ENCODE results near the gene FYB1. TPM values are rescaled to one million over a fixed set of nuclear protein-coding genes. Genes with fewer than 3 reads are reported as not detected.
"Not testable (repeated sequence)": the region's sequence is repeated elsewhere in the genome, so short reads cannot be mapped to it uniquely, and the experiment has no call there.

The FYB1 gene
- total and polyA plus RNA-seq, 2 donors, result 52.9 to 71.8 TPM

DNA sequence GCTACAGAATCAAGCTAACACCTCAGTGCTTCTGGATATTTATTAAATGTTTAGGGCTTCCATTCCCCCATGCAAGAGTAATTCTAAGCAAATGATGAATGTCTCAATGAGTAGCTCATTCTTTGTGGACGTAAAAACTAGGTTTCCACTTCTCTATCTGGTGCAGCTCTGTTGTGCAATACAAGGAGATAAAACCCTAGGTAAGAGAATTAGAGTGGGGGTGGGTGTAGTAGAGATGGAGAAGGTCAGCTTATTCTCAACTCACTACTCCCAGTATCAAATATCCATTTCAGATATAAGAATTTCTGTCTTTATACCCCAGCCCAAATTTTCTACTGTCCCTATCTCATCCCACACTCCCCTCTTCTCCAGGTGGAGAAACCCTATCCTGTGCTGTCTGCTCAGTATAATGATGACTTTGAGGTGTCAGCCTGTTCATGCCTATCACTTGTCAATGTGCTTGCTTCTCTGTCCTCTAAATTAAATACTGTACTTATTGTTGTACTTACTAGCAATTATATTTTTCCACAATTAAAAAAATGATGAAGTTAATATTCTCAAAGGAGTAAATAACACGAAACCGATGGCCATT is 4.3 kb upstream of the FYB1 start:
- 92% methylated on average over 3 of the region's 3 CpGs for WGBS

DNA sequence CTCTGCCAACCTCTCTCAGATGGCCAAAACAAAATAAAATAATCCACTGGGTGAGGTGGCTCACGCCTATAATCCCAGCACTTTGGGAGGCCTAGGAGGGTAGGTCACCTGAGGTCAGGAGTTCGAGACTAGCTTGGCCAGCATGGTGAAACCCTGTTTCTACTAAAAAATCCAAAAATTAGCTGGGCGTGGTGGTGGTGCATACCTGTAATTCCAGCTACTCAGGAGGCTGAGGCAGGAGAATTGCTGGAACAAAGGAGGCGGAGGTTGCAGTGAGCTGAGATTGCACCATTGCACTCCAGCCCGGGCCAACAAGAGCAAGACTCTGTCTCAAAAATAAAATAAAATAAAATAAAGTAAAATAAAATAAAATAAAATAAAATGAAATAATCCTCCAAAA is 2.3 kb upstream of the FYB1 start:
- not testable (repeated sequence) for H3K27me3 ChIP-seq (ENCODE audit: control insufficient read depth in 2 of 2, insufficient read depth in 1 of 2, low read length in 1 of 2); H3K9me3 ChIP-seq (ENCODE audit: control insufficient read depth in 2 of 2, insufficient read depth in 1 of 2, low read length in 1 of 2); H3K4me3 ChIP-seq (ENCODE audit: low read length in 2 of 2); DNase-seq (ENCODE audit: low read depth in 6 of 9, low spot score in 9 of 9); H3K36me3 ChIP-seq (ENCODE audit: control insufficient read depth in 2 of 2, insufficient read depth in 2 of 2, low read length in 1 of 2); H3K27ac ChIP-seq (ENCODE audit: low read depth in 1 of 2, low read length in 1 of 2)
- H3K4me1 ChIP-seq (ENCODE audit: control insufficient read depth in 2 of 2, insufficient read depth in 2 of 2, low read length in 2 of 2), result peaks cover 12 to 39% of the 10 kb centered on the region in 2 donors
- WGBS, result 97% methylated on average over 5 of the region's 5 CpGs

More for the DNA sequence above, 4.3 kb upstream of the FYB1 start:
- no peaks in the 10 kb centered on the region for H3K9me3 ChIP-seq (ENCODE audit: control insufficient read depth in 2 of 2, insufficient read depth in 1 of 2, low read length in 1 of 2)
- DNase-seq (ENCODE audit: low read depth in 6 of 9, low spot score in 9 of 9), result no peak
- peaks cover 0 to 21% of the 10 kb centered on the region in 2 donors for H3K4me1 ChIP-seq (ENCODE audit: control insufficient read depth in 2 of 2, insufficient read depth in 2 of 2, low read length in 2 of 2)
- H3K27me3 ChIP-seq (ENCODE audit: control insufficient read depth in 2 of 2, insufficient read depth in 1 of 2, low read length in 1 of 2), result no peaks in the 10 kb centered on the region
- no peak overlapping the region for H3K4me3 ChIP-seq (ENCODE audit: low read length in 2 of 2)
- H3K36me3 ChIP-seq (ENCODE audit: control insufficient read depth in 2 of 2, insufficient read depth in 2 of 2, low read length in 1 of 2), result no peaks in the 10 kb centered on the region
- H3K27ac ChIP-seq (ENCODE audit: low read depth in 1 of 2, low read length in 1 of 2), result peak overlapping the region in 1 of 2 donors; percentile 18

DNA sequence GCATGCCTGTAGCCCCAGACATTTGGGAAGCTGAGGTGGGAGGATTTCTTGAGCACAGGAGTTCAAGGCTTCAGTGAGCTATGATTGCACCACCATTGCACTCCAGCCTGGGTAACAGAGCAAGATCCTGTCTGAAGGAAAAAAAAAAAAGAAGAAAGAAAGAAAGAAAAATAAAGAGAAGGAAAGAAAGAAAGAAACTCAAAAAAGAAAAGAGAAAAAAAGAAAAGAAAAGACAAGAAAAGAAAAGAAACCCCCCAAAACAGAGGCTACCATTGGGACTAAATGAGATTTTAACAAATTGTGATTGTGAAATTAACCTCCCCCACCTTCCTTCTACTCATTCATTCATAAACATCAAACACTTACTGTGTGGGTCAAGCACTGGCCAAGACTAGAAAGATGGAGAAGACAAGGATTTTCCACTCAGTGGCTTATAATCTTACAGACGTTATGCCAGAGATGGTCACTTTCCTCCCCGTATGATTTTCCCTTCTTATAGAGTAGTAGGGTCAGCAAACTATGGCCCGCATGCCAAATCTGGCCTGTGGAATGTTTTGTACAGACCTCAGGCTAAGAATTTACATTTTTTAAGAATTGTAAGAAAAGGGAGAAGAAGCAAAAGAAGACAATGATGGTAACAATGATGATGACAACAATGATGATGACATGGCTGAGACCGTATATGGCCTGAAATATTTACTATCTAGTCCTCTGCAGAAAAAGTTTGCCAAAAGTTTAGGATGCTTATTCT is 1.1 kb upstream of the FYB1 start:
- Histone ChIP-seq H3K36me3 (ENCODE audit: control insufficient read depth in 2 of 2, insufficient read depth in 2 of 2, low read length in 1 of 2) (no peaks in the 10 kb centered on the region), H3K4me1 (ENCODE audit: control insufficient read depth in 2 of 2, insufficient read depth in 2 of 2, low read length in 2 of 2) (peaks cover 18 to 44% of the 10 kb centered on the region in 2 donors), H3K27ac (ENCODE audit: low read depth in 1 of 2, low read length in 1 of 2) (no peak overlapping the region), H3K27me3 (ENCODE audit: control insufficient read depth in 2 of 2, insufficient read depth in 1 of 2, low read length in 1 of 2) (no peaks in the 10 kb centered on the region), H3K4me3 (ENCODE audit: low read length in 2 of 2) (no peak overlapping the region), H3K9me3 (ENCODE audit: control insufficient read depth in 2 of 2, insufficient read depth in 1 of 2, low read length in 1 of 2) (no peaks in the 10 kb centered on the region)
- no peak for DNase-seq (ENCODE audit: low read depth in 6 of 9, low spot score in 9 of 9)
- WGBS, result 98% methylated on average over 4 of the region's 4 CpGs

- Histone ChIP-seq H3K4me1 (ENCODE audit: control insufficient read depth in 2 of 2, insufficient read depth in 2 of 2, low read length in 2 of 2) (peaks cover 23 to 56% of the 10 kb centered on the region in 2 donors), H3K4me3 (ENCODE audit: low read length in 2 of 2) (no peak overlapping the region), H3K36me3 (ENCODE audit: control insufficient read depth in 2 of 2, insufficient read depth in 2 of 2, low read length in 1 of 2) (no peaks in the 10 kb centered on the region), H3K27me3 (ENCODE audit: control insufficient read depth in 2 of 2, insufficient read depth in 1 of 2, low read length in 1 of 2) (no peaks in the 10 kb centered on the region), H3K27ac (ENCODE audit: low read depth in 1 of 2, low read length in 1 of 2) (peak overlapping the region in 1 of 2 donors; percentile 0), H3K9me3 (ENCODE audit: control insufficient read depth in 2 of 2, insufficient read depth in 1 of 2, low read length in 1 of 2) (no peaks in the 10 kb centered on the region)
- no peak for DNase-seq (ENCODE audit: low read depth in 6 of 9, low spot score in 9 of 9)
- WGBS, result 91% methylated on average over 8 of the region's 8 CpGs
Measured at GRCh38 chr5:39218482-39219402, 621 bp downstream of the FYB1 start.

DNA sequence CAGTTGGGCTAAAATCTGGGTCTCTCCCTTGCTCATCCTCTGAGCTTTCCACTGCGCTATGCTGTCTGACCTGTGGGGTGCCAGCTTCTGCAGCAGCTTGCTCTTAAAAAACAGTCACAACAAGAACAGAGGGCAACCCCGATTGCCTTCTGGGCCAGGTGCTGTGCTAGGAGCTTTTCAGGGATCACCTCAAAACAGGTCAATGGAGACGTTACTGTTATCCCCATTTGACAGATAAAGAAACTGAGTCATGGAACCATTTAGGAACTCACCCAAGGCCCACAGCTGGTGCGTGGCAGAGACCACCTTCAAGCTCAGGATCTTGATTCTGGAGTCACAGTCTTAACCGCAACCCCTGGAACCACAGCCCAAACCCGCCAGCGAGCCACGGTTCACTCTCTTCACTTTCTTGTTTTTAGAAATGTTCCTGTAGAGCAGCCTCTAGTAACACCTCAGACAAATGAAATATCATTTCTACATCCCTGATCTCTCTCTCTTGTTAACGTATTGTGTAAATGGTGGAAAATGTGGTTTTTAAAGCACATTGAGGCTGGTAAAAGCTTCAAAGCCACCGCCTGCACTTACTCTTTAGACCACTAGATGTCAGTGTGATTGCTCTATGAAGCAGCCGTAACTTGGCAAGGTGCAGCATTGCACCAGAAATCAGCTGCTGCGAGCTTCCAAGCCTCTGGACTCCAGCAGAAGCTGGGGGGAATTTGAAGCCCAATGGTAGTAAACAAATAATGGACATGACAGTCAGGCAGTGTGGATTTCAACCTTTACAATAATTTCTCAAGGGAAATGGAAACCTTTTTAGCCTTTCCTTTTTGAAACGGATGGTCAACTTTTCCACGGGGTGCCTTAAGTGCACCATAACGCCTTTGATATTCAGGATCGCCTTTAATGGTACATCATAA is 1.7 kb downstream of the FYB1 start:
- Histone ChIP-seq H3K9me3 (ENCODE audit: control insufficient read depth in 2 of 2, insufficient read depth in 1 of 2, low read length in 1 of 2) (no peaks in the 10 kb centered on the region), H3K27ac (ENCODE audit: low read depth in 1 of 2, low read length in 1 of 2) (peak overlapping the region; percentile 68 to 80), H3K36me3 (ENCODE audit: control insufficient read depth in 2 of 2, insufficient read depth in 2 of 2, low read length in 1 of 2) (no peaks in the 10 kb centered on the region), H3K4me3 (ENCODE audit: low read length in 2 of 2) (peak overlapping the region; percentile 14 to 30), H3K27me3 (ENCODE audit: control insufficient read depth in 2 of 2, insufficient read depth in 1 of 2, low read length in 1 of 2) (no peaks in the 10 kb centered on the region), H3K4me1 (ENCODE audit: control insufficient read depth in 2 of 2, insufficient read depth in 2 of 2, low read length in 2 of 2) (peaks cover 31 to 63% of the 10 kb centered on the region in 2 donors)
- peak in 7 of 9 donors; percentile 81 to 95 (median 85) for DNase-seq (ENCODE audit: low read depth in 6 of 9, low spot score in 9 of 9)
- WGBS, result 59% methylated on average over 16 of the region's 16 CpGs

GRCh38 chr5:39216631-39217030 is 2.7 kb downstream of the FYB1 start:
- Histone ChIP-seq H3K9me3 (ENCODE audit: control insufficient read depth in 2 of 2, insufficient read depth in 1 of 2, low read length in 1 of 2) (no peaks in the 10 kb centered on the region), H3K27ac (ENCODE audit: low read depth in 1 of 2, low read length in 1 of 2) (peak overlapping the region; percentile 60 to 68), H3K4me3 (ENCODE audit: low read length in 2 of 2) (no peak overlapping the region), H3K27me3 (ENCODE audit: control insufficient read depth in 2 of 2, insufficient read depth in 1 of 2, low read length in 1 of 2) (no peaks in the 10 kb centered on the region), H3K36me3 (ENCODE audit: control insufficient read depth in 2 of 2, insufficient read depth in 2 of 2, low read length in 1 of 2) (no peaks in the 10 kb centered on the region), H3K4me1 (ENCODE audit: control insufficient read depth in 2 of 2, insufficient read depth in 2 of 2, low read length in 2 of 2) (peaks cover 41 to 67% of the 10 kb centered on the region in 2 donors)
- WGBS, result 94% methylated on average over 2 of the region's 2 CpGs
- DNase-seq (ENCODE audit: low read depth in 6 of 9, low spot score in 9 of 9), result no peak

- H3K27ac ChIP-seq (ENCODE audit: low read depth in 1 of 2, low read length in 1 of 2), result peak overlapping the region in 1 of 2 donors; percentile 75
- H3K4me3 ChIP-seq (ENCODE audit: low read length in 2 of 2), result no peak overlapping the region
- WGBS, result 60% methylated on average over 3 of the region's 3 CpGs
- no peaks in the 10 kb centered on the region for H3K36me3 ChIP-seq (ENCODE audit: control insufficient read depth in 2 of 2, insufficient read depth in 2 of 2, low read length in 1 of 2)
- no peaks in the 10 kb centered on the region for H3K27me3 ChIP-seq (ENCODE audit: control insufficient read depth in 2 of 2, insufficient read depth in 1 of 2, low read length in 1 of 2)
- H3K4me1 ChIP-seq (ENCODE audit: control insufficient read depth in 2 of 2, insufficient read depth in 2 of 2, low read length in 2 of 2), result peaks cover 41 to 72% of the 10 kb centered on the region in 2 donors
- H3K9me3 ChIP-seq (ENCODE audit: control insufficient read depth in 2 of 2, insufficient read depth in 1 of 2, low read length in 1 of 2), result no peaks in the 10 kb centered on the region
- DNase-seq (ENCODE audit: low read depth in 6 of 9, low spot score in 9 of 9), result peak in 1 of 9 donors; percentile 14
Measured at GRCh38 chr5:39215857-39216256, 3.5 kb downstream of the FYB1 start.

GRCh38 chr5:39214912-39215709 is 4.3 kb downstream of the FYB1 start:
- Histone ChIP-seq H3K9me3 (ENCODE audit: control insufficient read depth in 2 of 2, insufficient read depth in 1 of 2, low read length in 1 of 2) (no peaks in the 10 kb centered on the region), H3K36me3 (ENCODE audit: control insufficient read depth in 2 of 2, insufficient read depth in 2 of 2, low read length in 1 of 2) (no peaks in the 10 kb centered on the region), H3K27me3 (ENCODE audit: control insufficient read depth in 2 of 2, insufficient read depth in 1 of 2, low read length in 1 of 2) (no peaks in the 10 kb centered on the region), H3K4me3 (ENCODE audit: low read length in 2 of 2) (no peak overlapping the region), H3K27ac (ENCODE audit: low read depth in 1 of 2, low read length in 1 of 2) (peak overlapping the region in 1 of 2 donors; percentile 3), H3K4me1 (ENCODE audit: control insufficient read depth in 2 of 2, insufficient read depth in 2 of 2, low read length in 2 of 2) (peaks cover 45 to 78% of the 10 kb centered on the region in 2 donors)
- 91% methylated on average over 6 of the region's 6 CpGs for WGBS
- no peak for DNase-seq (ENCODE audit: low read depth in 6 of 9, low spot score in 9 of 9)
